ENCODE measurements around the gene RAB15.

RAB15 gene

GRCh38 chr14:64990296-64990695 is 18.2 kb upstream of the RAB15 start:
- DNase-seq (ENCODE audit: low spot score) = peak; percentile 85

- no peak for DNase-seq (ENCODE audit: low spot score)
These were observed 15.3 kb upstream of the RAB15 start for GRCh38 chr14:64987438-64987767.

- peak; percentile 97 for DNase-seq (ENCODE audit: low spot score)
These were observed 14.7 kb upstream of the RAB15 start, which contains the start of gene FNTB for GRCh38 chr14:64986648-64987437. FNTB (plus strand) TSS chr14:64986895; CDS start chr14:64986954, 59 bp downstream.

GRCh38 chr14:64983439-64984310 is 11.5 kb upstream of the RAB15 start:
- peak; percentile 65 for DNase-seq (ENCODE audit: low spot score)

GRCh38 chr14:64979336-64980074 is 7.4 kb upstream of the RAB15 start:
- no peak for DNase-seq (ENCODE audit: low spot score)

- no peak for DNase-seq (ENCODE audit: low spot score)
These were observed 2.4 kb upstream of the RAB15 start for GRCh38 chr14:64974563-64974962.

GRCh38 chr14:64973826-64974225 is 1.7 kb upstream of the RAB15 start:
- no peak for DNase-seq (ENCODE audit: low spot score)

- DNase-seq (ENCODE audit: low spot score) = no peak
These were observed 898 bp upstream of the RAB15 start for GRCh38 chr14:64973026-64973442.

GRCh38 chr14:64971491-64971942 is 619 bp downstream of the RAB15 start:
- DNase-seq (ENCODE audit: low spot score) = no peak

- no peak for DNase-seq (ENCODE audit: low spot score)
These were observed 1.2 kb downstream of the RAB15 start for GRCh38 chr14:64970776-64971477.

GRCh38 chr14:64970041-64970440 is 2.1 kb downstream of the RAB15 start:
- no peak for DNase-seq (ENCODE audit: low spot score)

- DNase-seq (ENCODE audit: low spot score) = no peak
These were observed 3.5 kb downstream of the RAB15 start for GRCh38 chr14:64968651-64969050.

- DNase-seq (ENCODE audit: low spot score) = no peak
These were observed 4.0 kb downstream of the RAB15 start for GRCh38 chr14:64968167-64968566.

- DNase-seq (ENCODE audit: low spot score) = no peak
These were observed 5.2 kb downstream of the RAB15 start for GRCh38 chr14:64966976-64967375.

GRCh38 chr14:64965356-64966000 is 6.7 kb downstream of the RAB15 start:
- DNase-seq (ENCODE audit: low spot score) = no peak

- no peak for DNase-seq (ENCODE audit: low spot score)
These were observed 8.5 kb downstream of the RAB15 start for GRCh38 chr14:64963611-64964010.

- DNase-seq (ENCODE audit: low spot score) = no peak
These were observed 11.3 kb downstream of the RAB15 start for GRCh38 chr14:64960762-64961276.

GRCh38 chr14:64958743-64959142 is 13.4 kb downstream of the RAB15 start:
- DNase-seq (ENCODE audit: low spot score) = no peak

GRCh38 chr14:64958201-64958600 is 13.9 kb downstream of the RAB15 start:
- no peak for DNase-seq (ENCODE audit: low spot score)

GRCh38 chr14:64956697-64957406 is 15.3 kb downstream of the RAB15 start:
- no peak for DNase-seq (ENCODE audit: low spot score)

Measured in COLO829 (cell line).